Epithelial cell of proximal tubule (primary cell): ENCODE measurements around the gene MMP14. TPM values are rescaled to one million over a fixed set of nuclear protein-coding genes. Genes with fewer than 3 reads are reported as not detected.
A peak's percentile ranks its signal among the peaks of the same experiment; 100 is the strongest.
"Not testable (repeated sequence)": the region's sequence is repeated elsewhere in the genome, so short reads cannot be mapped to it uniquely, and the experiment has no call there.

Experiments used
- DNase-seq: peaks from one replicate; pipeline ENCODE4 v3.0.0-alpha.2; 2011; ENCODE audit warnings: low read depth
- H3K4me3 ChIP-seq: 2 replicates; pipeline ENCODE4 v1.5.1; 2011; ENCODE audit warnings: low read depth, mild to moderate bottlenecking, low read length
- CTCF ChIP-seq: conservative IDR thresholded peaks from 2 replicates; pipeline ENCODE4 v1.5.1; 2012; ENCODE audit warnings: low read depth, mild to moderate bottlenecking, low read length
- total RNA-seq: library from RNA; depleted of rRNA; stranded (reverse); fragments of >200 nt; gene quantifications from 2 replicates; pipeline ENCODE4 v1.2.3, GENCODE V29; 2015

The MMP14 gene
- total RNA-seq, 1 donor from 2014 or later: 227 TPM

DNA sequence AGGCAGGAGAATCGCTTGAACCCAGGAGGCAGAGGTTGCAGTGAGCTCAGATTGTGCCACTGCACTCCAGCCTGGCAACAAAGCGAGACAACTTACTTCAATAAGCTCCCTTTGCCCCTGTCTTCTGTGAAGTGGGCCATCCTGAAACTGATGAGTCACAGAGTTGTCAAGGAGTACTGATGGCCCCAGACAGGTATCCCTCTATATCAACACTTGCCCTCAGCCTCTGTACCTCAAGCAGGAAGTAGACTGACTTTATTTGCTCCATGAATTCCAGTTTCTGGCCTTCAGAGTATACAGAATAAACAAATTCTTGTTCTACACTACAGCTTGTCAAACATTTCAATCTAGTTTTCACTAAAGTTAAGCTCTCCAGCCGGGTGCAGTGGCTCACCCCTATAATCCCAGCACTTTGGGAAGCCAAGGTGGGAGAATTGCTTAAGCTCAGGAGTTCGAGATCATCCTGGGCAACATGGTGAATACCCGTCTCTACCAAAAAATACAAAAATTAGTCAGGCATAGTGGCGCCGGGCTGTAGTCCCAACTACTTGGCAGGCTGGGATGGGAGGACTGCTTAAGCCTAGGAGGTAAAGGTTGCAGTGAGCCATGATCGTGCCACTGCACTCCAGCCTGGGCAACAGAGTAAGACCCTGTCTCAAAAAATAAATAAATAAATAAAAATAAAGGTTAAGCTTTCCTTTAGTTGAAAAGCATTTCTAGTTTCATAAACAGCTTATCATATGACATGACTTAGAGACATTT lies 18.8 kb downstream of the MMP14 start:
- H3K4me3 ChIP-seq: no peak overlapping the region
- no peak for DNase-seq
- no peak for TF ChIP-seq CTCF

DNA sequence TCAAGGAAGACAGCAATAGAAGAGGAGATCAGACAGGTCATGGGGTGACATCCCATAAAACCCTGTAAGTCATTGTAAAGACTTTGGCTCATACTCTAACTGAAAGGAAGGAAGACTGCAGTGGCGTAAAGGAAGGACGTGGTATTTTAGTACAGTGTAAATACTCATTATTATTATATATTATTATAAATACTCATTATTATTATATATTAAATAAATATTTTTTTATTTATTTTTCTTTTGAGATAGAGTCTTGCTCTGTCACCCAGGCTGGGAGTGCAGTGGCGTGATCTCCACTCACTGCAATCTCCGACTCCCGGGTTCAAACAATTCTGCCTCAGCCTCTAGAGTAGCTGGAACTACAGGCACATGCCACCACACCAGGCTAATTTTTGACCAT lies 20.0 kb downstream of the MMP14 start:
- TF ChIP-seq CTCF: no peak
- H3K4me3 ChIP-seq: no peak overlapping the region
- no peak for DNase-seq

DNA sequence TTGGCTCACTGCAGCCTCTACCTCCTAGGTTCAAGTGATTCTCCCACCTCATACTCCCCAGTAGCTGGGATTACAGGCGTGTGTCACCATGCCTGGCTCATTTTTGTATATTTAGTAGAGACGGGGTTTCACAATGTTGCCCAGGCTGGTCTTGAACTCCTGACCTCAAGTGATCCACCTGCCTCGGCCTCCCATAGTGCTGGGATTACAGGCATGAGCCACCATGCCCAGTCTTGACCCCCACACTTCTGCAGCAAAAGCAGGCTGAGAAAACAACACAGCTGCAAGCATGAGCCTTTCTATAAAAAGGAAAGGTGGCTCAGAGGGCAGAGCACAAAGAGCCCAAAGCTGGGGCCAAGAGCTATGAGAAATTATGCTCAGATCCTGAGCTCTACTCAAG lies 24.0 kb downstream of the MMP14 start:
- not testable (repeated sequence) for H3K4me3 ChIP-seq, DNase-seq

- no peak for TF ChIP-seq CTCF
- H3K4me3 ChIP-seq: no peak overlapping the region
- no peak for DNase-seq
These were observed 25.3 kb downstream of the MMP14 start for GRCh38 chr14:22861651-22862050.

DNA sequence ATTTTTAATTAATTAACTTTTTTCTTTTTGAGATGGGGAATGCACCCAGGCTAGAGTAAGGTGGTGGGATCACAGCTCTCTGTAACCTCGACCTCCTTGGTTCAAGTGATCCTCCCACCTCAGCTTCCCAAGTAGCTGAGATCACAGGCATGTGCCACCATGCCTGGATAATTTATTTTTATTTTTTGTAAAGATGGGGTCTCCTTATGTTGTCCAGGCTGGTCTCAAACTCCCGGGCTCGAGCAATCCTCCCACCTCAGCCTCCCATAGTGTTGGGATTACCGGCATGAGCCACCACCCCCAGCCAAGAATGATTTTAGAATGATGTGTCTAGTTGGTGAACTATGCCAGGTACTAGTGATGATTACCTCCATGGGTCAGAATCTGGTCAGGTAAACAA lies 28.6 kb downstream of the MMP14 start:
- H3K4me3 ChIP-seq: no peak overlapping the region
- TF ChIP-seq CTCF: no peak
- no peak for DNase-seq

DNA sequence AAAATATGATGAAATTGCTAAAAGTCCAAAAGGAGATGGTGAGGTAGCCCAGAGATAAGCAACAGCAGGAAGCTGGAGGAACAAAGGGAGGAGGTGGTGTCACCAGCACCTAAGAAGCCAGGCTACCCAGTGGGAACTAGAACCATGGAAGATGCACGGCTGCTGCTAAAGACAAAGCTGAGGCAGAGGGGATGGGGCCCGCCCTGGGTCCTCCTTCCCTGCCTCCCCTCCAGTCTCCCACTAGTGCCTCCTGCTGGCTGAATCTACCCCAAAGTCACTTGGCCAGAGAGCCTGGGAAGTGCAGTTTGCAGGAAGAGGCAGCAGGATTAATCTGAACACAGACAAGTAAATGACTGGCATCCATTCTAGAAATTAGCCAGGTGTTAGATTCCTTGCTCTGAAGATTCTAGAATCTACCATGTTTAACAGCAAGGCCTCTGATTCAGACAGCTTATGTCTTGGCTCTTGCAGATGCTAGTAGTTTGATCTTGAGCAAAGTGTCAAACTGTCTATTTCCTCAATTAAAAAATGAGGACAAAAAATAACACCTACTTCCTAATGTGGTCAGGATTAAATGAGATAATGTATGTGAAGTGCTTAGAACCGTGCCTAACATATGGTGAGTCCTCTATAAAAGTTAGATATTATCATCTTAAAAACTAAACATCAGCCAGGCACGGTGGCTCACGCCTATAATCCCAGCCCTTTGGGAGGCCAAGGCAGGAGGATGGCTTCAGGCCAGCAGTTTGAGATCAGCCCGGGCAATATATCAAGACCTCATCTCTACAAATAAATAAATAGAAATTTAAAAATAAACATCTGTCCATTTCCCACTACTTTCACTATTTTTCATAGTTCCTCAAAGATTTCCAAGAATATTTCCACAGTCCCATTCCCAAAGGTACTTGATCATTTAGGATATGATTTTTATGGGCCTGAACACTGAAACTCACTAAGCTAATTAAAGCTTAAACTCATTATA lies 29.3 kb downstream of the MMP14 start:
- H3K4me3 ChIP-seq: no peak overlapping the region
- TF ChIP-seq CTCF: peak; percentile 40
- no peak for DNase-seq

DNA sequence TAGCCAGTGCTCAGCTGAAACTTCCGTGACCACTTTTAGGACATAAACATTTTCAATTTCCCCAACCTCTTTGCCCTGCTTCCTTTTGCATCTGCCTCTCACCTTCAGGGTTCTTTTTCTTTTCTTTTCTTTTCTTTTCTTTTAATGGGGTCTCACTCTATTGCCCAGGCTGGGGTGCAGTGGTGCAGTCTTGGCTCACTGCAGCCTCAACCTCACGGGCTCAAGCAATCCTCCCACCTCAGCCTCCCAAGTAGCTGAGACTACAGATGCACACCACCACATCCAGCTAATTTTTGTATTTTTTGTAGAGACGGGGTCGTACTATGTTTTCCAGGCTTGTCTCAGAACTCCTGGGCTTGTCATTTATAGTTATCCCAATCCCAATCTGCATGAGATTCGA lies 30.5 kb downstream of the MMP14 start:
- TF ChIP-seq CTCF: no peak
- DNase-seq: no peak
- no peak overlapping the region for H3K4me3 ChIP-seq
